HG02884 (cell line): ENCODE results near the gene B3GALNT2.

Source experiments
- ATAC-seq: cut with Tn5 transposase; IDR thresholded peaks from one replicate; pipeline ENCODE4 v1.9.1; 2021; ENCODE audit warnings: mild to moderate bottlenecking, moderate library complexity; ENCODE audit not compliant: unreplicated experiment

The B3GALNT2 gene

DNA sequence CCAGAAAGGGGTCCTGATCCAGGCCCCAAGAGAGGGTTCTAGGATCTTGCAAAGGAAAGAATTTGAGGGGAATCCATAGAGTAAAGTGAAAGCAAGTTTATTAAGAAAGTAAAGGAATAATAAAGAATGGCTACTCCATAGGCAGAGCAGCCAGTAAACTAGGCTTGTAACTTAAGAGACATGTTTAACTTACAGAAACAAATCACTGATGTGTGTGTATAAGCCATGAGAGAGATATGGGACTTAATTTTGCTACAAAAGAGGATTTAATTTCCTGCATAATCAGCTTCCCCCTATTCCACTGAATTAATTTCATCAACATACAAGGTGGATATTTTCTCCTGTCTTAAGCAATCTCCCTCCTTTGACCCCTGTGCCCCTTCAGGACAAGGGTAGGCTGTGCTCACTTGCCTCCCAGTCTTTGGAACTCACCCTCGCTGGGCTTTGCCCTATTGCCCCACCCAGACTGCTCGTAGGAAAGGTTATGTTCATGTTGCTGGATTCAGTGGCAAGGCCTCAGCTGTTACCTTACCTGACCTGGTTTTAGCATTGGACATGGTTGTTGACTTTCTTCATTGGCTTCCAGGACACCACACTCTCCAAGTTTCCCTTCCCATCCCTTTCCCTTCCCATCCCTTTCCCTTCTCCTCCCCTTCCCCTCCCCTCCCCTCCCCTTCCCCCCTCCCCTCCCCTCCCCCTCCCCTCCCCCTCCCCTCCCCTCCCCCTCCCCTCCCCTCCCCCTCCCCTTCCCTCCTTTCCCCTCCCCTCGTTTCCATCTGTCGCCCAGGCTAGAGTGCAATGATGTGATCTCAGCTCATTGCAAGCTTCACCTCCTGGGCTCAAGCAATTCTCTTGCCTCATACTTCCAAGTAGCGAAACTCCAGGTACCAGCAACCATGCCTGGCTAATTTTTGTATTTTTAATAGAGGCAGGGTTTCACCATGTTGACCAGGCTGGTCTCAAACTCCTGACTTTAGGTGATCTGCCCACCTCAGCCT is 92.5 kb downstream of the B3GALNT2 start:
- ATAC-seq: no peak

DNA sequence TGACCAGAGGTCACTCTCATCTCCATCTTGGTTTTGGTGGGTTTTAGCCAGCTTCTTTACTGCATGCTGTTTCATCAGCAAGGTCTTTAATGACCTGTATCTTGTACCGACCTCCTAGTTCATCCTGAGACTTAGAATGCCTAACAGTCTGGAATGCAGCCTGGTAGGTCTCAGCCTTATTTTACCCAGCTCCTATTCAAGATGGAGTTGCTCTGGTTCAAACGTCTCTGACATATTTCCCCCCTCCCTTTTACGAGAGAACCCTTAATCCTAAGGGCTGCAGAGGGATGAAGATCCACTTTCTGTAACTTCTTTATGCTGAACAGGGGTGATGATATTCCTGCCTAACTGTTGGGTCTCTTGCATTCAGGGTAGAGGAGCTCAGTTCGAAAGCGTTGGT is 93.8 kb downstream of the B3GALNT2 start:
- no peak for ATAC-seq

DNA sequence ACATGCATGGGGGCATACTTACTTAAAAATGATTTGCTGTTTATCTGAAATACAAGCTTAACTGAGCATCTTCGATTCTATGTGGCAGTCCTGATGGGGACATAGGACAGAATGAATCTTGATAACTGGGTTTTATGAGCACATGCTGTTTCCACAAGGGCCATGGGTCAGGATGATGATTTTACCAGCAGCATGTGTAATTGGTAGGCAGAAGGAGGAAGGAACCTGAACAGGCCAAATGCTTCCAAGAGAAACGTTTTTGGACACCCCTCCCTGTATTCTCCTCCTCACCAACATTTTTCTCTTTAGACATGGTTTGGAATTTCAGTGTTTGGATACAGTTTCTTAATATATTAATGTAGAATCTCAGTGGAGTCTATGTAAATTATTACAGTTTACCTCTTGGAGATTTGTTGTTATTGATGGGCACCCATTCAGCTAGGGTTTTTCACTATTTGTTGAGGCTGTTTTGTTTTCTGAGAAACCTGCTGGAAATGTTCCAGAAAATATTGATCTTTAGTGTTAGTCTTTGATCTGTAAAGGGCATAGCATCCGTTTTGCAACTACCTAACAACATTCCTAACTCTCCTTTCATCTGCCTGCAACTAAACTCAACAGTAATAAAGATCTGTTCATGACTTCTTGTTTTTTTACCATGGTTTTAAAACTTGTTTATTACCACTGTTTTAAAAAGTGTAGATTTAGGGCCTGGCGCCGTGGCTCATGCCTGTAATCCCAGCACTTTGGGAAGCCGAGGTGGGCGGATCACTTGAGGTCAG is 95.0 kb downstream of the B3GALNT2 start:
- no peak for ATAC-seq

DNA sequence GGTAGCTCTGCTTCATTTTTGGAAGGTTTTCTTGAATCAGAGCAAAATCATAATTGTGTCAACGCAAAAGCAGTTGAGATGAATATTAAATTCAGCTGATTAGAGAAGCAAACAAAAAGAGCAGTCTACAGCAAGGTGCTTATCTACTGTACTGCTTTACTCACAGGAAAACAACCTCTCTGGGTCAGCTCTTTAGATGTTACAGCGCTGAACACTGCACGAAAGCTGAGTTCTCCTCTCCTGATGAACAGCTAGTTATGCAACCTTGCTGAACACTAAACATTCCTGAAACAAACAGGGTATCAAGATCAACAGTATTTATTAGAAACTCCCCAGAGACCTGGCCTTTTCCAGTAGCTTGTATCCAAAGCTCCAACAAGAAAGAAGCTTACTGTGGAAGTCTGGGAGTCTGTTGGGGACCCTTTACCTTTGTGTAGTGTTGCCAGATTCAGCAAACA is 95.7 kb downstream of the B3GALNT2 start:
- no peak for ATAC-seq

DNA sequence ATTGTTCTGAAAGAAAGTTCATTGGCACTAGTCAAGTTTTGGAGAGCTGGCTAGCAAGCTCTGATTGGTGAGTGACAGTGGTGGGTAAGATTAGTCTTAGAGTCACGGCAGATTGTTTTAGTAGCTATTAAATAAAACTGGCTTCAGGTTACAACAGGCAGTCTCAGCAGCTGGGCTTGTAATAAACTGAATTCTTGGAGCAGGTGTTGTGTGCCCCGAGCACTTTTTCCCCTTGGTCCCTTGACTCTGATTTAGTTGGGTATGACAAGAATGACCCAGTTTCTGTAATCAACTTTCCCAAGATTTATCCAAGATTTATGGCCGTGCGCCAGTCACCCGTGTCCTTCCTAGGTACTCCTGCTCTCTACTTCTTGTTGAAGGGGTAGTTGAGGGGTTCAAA is 96.8 kb downstream of the B3GALNT2 start:
- ATAC-seq: no peak

DNA sequence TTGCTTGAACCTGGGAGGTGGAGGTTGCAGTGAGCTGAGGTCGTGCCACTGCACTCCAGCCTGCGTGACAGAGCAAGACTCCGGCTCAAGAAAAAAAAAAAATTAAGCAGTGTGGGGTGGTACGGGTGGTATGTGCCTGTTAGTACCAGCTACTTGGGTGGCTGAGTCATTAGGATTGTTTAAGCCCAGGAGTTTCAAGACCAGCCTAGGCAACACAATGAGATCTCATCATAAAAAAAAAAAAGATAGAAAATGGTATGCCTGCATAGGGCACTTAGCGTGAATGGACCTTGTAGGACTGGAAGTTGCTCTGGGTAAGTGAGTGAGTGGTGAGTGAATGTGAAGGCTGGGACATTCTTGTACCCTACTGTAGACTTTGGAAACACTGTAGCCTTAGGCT is 100.1 kb downstream of the B3GALNT2 start:
- no peak for ATAC-seq

DNA sequence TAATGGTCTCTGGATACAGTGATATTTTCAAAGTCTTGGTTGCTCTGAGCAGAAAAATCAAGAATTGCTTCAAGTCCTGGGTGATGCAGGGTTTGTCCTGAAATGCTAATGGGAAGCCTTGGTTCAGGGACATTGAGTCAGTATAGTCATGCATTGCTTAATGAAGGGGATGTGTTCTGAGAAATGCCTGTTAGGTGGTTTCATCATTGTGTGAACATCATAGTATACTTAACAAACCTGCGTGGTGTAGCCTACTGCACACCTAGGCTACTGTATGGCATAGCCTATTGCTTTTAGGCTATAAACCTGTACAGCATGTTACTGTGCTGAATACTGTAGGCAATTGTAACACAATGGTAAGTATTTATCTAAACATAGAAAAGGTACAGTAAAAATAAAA is 100.7 kb downstream of the B3GALNT2 start:
- ATAC-seq: no peak

DNA sequence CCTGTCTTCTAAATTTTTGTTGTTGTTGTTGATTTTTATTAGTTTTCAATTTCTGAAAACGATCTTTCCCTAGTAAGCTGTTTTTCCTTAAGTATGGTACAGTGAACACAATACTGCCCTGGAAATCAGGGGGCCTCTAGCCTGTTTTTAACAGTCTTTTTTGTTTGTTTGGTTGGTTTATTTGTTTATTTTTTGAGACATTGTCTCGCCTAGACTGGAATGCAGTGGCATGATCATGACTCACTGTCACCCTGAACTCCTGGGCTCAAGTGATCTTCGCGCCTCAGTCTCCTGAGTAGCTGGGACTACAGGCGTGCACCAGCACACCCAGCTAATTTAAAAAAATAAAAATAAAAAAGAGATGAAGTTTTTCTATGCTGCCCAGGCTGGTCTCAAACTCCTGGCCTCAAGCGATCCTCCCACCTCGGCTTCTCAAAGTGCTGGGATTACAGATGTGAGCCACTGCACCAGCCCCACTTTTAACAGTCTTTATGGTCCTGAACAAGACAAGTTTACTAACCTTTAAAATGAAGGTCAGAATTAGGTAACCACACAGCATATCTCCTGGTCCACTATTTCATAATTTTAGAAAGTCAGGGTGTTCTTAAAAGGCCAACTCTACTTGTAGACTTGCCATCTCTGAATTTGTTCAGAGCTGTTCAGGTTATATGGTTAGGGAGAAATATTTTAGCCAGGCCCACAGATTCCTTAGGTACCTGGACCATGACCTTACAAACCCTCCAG is 101.6 kb downstream of the B3GALNT2 start:
- ATAC-seq: no peak

DNA sequence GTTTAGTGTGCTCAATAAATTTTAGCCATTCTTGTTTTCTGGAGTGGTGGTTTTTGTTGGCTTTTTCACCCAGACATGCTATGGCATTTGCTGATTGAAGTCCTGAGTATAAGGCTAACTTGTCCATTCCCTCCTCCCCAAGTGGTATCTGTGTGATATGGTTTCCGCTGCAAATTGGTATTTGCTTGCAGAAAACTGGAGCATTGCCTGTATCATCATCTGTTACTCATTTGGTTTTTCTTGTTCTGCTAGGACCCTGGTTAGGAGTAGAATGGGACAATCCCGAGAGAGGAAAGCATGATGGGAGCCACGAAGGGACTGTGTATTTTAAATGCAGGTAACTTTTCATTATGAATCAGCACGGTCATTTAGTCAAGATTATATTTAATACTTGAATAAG is 103.0 kb downstream of the B3GALNT2 start:
- no peak for ATAC-seq
